AG04450 (cell line): ENCODE data around the gene CCT2. TPM values are rescaled to one million over a fixed set of nuclear protein-coding genes. Genes with fewer than 3 reads are reported as not detected.

Experiments used
- CTCF ChIA-PET: fragments of 300-600, 350-600 bp; formaldehyde crosslinking; extraction: SDS; loops from one replicate; lab custom pipeline; 2022; ENCODE audit warnings: antibody characterized with exemption, inconsistent platforms; lab: Charles Lee
- POLR2A ChIA-PET: fragments of 350-600 bp; formaldehyde crosslinking; extraction: SDS; loops from one replicate; lab custom pipeline; 2021; ENCODE audit warnings: antibody characterized with exemption, inconsistent platforms; lab: Yijun Ruan, JAX
- DNase-seq: peaks from one replicate; pipeline ENCODE4 v3.0.0-alpha.2; 2011; ENCODE audit warnings: low read depth, low spot score
- H3K27ac ChIP-seq: one replicate; pipeline ENCODE4 v1.5.1; 2012; ENCODE audit warnings: low read depth, low read length, control low read depth
- H3K27me3 ChIP-seq: one replicate; pipeline ENCODE4 v1.6.0; 2012; ENCODE audit warnings: low read length; ENCODE audit not compliant: control insufficient read depth, insufficient read depth
- H3K4me3 ChIP-seq: 2 replicates; pipeline ENCODE4 v1.5.1; 2011; ENCODE audit warnings: mild to moderate bottlenecking, low read depth, low read length, control low read depth
- H3K9me3 ChIP-seq: 2 replicates; pipeline ENCODE4 v1.5.1; 2012; ENCODE audit warnings: low read length; ENCODE audit not compliant: control insufficient read depth, insufficient read depth
- CTCF ChIP-seq: IDR thresholded peaks from 2 replicates; pipeline ENCODE4 v1.5.1; 2011; ENCODE audit warnings: low read depth, low read length, control low read depth, inconsistent platforms
- polyA plus RNA-seq: library from polyadenylated mRNA; depleted of rRNA; stranded (reverse); fragments of >200 nt; gene quantifications from 2 replicates; pipeline ENCODE4 v1.2.3, GENCODE V29; 2011

CCT2 gene
- polyA plus RNA-seq, 1 experiment, result 284 TPM

GRCh38 chr12:69555461-69555860 lies 29.8 kb upstream of the CCT2 start:
- POLR2A ChIA-PET, result interaction anchor here (0.5 to 2.0 kb wide), 7 partner anchors 14 to 138 kb away, joined by 3 to 13 read pairs (median 5); no protein-coding TSS in a partner anchor
- Histone ChIP-seq H3K4me3 (no peak overlapping the region), H3K27ac (peak overlapping the region; percentile 89), H3K27me3 (no peaks in the 10 kb centered on the region), H3K9me3 (peaks cover 2% of the 10 kb centered on the region; the same call in 1 of the 2 replicates)
- CTCF ChIA-PET, result interaction anchor here (0.6 to 9.0 kb wide), 9 partner anchors 13 to 198 kb away, joined by 3 to 73 read pairs (median 4); no protein-coding TSS in a partner anchor
- DNase-seq, result peak; percentile 94
- no peak for TF ChIP-seq CTCF

- no peak for TF ChIP-seq CTCF
- ChIA-PET CTCF (interaction anchor here (0.6 to 9.0 kb wide), 9 partner anchors 10 to 199 kb away, joined by 3 to 73 read pairs (median 4); partner anchors contain the start of gene CCT2), POLR2A (interaction anchor here (0.5 to 2.0 kb wide), 3 partner anchors 13 to 199 kb away, joined by 3 to 6 read pairs (median 3); no protein-coding TSS in a partner anchor)
- no peaks in the 10 kb centered on the region for H3K27me3 ChIP-seq
- H3K4me3 ChIP-seq, result no peak overlapping the region
- DNase-seq, result no peak
- H3K9me3 ChIP-seq, result peaks cover 2% of the 10 kb centered on the region; the same call in 1 of the 2 replicates
- peak overlapping the region; percentile 85 for H3K27ac ChIP-seq
These were observed 28.9 kb upstream of the CCT2 start for GRCh38 chr12:69556383-69556782.

GRCh38 chr12:69563166-69563762 lies 22.0 kb upstream of the CCT2 start:
- POLR2A ChIA-PET, result no interaction called here
- no peak for TF ChIP-seq CTCF
- no peaks in the 10 kb centered on the region for H3K27me3 ChIP-seq
- CTCF ChIA-PET, result interaction anchor here (2.1 kb wide), 1 partner anchor 8 kb away, joined by 18 read pairs; no protein-coding TSS in a partner anchor
- no peak overlapping the region for H3K27ac ChIP-seq
- no peak for DNase-seq
- no peaks in the 10 kb centered on the region for H3K9me3 ChIP-seq
- no peak overlapping the region for H3K4me3 ChIP-seq

GRCh38 chr12:69566603-69567002 lies 18.7 kb upstream of the CCT2 start:
- no peak overlapping the region for H3K27ac ChIP-seq
- no peak for DNase-seq
- ChIA-PET CTCF (interaction anchor here (0.6 to 2.8 kb wide), 8 partner anchors 10 to 209 kb away, joined by 3 to 9 read pairs (median 4); partner anchors contain the start of gene CCT2), POLR2A (no interaction called here)
- H3K27me3 ChIP-seq, result no peaks in the 10 kb centered on the region
- no peak overlapping the region for H3K4me3 ChIP-seq
- no peak for TF ChIP-seq CTCF
- H3K9me3 ChIP-seq, result no peaks in the 10 kb centered on the region

GRCh38 chr12:69569236-69569635 lies 16.0 kb upstream of the CCT2 start:
- H3K9me3 ChIP-seq, result no peaks in the 10 kb centered on the region
- ChIA-PET CTCF (interaction anchor here (0.6 to 5.3 kb wide), 10 partner anchors 12 to 211 kb away, joined by 3 to 90 read pairs (median 20); partner anchors contain the start of genes CCT2 and FRS2), POLR2A (interaction anchor here (1.0 kb wide), 1 partner anchor 13 kb away, joined by 6 read pairs; no protein-coding TSS in a partner anchor)
- no peak overlapping the region for H3K4me3 ChIP-seq
- no peaks in the 10 kb centered on the region for H3K27me3 ChIP-seq
- DNase-seq, result no peak
- no peak overlapping the region for H3K27ac ChIP-seq
- TF ChIP-seq CTCF, result no peak
